HCT116 (cell line): ENCODE measurements around the gene NIFK.

Source experiments
- EZH2 ChIP-seq: fragments of 200-600 bp; sonication (generic); IDR thresholded peaks from 2 replicates; pipeline ENCODE4 v1.6.1; 2017; ENCODE audit warnings: antibody characterized with exemption, mixed run types
- POLR2AphosphoS5 ChIP-seq: IDR thresholded peaks from 2 replicates; pipeline ENCODE4 v1.6.1; 2011; ENCODE audit warnings: mild to moderate bottlenecking, low read depth, low read length, moderate library complexity
- TF ChIP-seq, protein P1 (sequence below), 3 experiments: fragments of 200-600 bp in 1 of 3; sonication (generic) in 1 of 3; IDR thresholded peaks in 2 of 3; conservative IDR thresholded peaks in 1 of 3; 2 replicates each; pipeline ENCODE4 v1.5.1; 2012 to 2017; ENCODE audit warnings: low read depth in 2 of 3, low read length in 2 of 3, antibody characterized with exemption in 1 of 3, borderline replicate concordance in 1 of 3, control low read depth in 1 of 3, mild to moderate bottlenecking in 1 of 3, mixed read lengths in 1 of 3, mixed run types in 1 of 3, moderate library complexity in 1 of 3; ENCODE audit not compliant: insufficient read depth in 1 of 3
- TF ChIP-seq, protein P2 (sequence below): IDR thresholded peaks from 2 replicates; pipeline ENCODE4 v1.6.1; 2012
- TF ChIP-seq, protein P3 (sequence below): IDR thresholded peaks from 2 replicates; pipeline ENCODE4 v1.6.1; 2012; ENCODE audit warnings: low read depth

DNA sequence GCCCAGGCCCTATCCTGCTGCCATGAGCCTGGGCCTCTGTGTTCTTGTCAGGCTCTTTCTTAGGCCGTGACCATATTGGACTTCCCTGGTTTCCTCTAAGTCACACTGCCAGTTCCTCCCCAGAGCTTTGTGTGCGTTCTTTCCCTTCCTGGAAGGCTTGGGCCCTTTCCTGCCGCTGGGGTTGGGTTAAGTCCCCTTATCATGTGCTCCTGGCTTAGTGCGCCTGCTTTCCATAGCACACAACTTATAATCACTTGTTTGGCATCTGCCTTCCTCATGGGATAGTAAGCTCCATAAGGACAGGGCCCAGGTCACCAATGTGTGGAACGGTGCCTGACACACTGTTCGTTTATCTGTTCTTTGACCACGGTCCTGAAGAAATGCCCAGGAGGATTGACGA lies 31.3 kb downstream of the NIFK start:
- TF ChIP-seq, protein P1, sequence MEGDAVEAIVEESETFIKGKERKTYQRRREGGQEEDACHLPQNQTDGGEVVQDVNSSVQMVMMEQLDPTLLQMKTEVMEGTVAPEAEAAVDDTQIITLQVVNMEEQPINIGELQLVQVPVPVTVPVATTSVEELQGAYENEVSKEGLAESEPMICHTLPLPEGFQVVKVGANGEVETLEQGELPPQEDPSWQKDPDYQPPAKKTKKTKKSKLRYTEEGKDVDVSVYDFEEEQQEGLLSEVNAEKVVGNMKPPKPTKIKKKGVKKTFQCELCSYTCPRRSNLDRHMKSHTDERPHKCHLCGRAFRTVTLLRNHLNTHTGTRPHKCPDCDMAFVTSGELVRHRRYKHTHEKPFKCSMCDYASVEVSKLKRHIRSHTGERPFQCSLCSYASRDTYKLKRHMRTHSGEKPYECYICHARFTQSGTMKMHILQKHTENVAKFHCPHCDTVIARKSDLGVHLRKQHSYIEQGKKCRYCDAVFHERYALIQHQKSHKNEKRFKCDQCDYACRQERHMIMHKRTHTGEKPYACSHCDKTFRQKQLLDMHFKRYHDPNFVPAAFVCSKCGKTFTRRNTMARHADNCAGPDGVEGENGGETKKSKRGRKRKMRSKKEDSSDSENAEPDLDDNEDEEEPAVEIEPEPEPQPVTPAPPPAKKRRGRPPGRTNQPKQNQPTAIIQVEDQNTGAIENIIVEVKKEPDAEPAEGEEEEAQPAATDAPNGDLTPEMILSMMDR (IDR thresholded peaks at IDR 0.05 in 2 of 3, conservative IDR thresholded peaks at IDR 0.05 in 1 of 3; ENCODE audit: borderline replicate concordance in 1 of 3, insufficient read depth in 1 of 3, low read depth in 2 of 3, low read length in 2 of 3): no peak
- TF ChIP-seq, protein P2, sequence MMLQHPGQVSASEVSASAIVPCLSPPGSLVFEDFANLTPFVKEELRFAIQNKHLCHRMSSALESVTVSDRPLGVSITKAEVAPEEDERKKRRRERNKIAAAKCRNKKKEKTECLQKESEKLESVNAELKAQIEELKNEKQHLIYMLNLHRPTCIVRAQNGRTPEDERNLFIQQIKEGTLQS: no peak
- TF ChIP-seq EZH2: no peak
- TF ChIP-seq POLR2AphosphoS5: no peak
- TF ChIP-seq, protein P3, sequence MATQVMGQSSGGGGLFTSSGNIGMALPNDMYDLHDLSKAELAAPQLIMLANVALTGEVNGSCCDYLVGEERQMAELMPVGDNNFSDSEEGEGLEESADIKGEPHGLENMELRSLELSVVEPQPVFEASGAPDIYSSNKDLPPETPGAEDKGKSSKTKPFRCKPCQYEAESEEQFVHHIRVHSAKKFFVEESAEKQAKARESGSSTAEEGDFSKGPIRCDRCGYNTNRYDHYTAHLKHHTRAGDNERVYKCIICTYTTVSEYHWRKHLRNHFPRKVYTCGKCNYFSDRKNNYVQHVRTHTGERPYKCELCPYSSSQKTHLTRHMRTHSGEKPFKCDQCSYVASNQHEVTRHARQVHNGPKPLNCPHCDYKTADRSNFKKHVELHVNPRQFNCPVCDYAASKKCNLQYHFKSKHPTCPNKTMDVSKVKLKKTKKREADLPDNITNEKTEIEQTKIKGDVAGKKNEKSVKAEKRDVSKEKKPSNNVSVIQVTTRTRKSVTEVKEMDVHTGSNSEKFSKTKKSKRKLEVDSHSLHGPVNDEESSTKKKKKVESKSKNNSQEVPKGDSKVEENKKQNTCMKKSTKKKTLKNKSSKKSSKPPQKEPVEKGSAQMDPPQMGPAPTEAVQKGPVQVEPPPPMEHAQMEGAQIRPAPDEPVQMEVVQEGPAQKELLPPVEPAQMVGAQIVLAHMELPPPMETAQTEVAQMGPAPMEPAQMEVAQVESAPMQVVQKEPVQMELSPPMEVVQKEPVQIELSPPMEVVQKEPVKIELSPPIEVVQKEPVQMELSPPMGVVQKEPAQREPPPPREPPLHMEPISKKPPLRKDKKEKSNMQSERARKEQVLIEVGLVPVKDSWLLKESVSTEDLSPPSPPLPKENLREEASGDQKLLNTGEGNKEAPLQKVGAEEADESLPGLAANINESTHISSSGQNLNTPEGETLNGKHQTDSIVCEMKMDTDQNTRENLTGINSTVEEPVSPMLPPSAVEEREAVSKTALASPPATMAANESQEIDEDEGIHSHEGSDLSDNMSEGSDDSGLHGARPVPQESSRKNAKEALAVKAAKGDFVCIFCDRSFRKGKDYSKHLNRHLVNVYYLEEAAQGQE: no peak
